ENCODE data around the gene PRKCA.
A peak's percentile ranks its signal among the peaks of the same experiment; 100 is the strongest.

Gene PRKCA

GRCh38 chr17:66840061-66840460, 537.6 kb downstream of the PRKCA start:
- DNase-seq (ENCODE audit: low read depth) = no peak

- DNase-seq (ENCODE audit: low read depth) = no peak
Measured at GRCh38 chr17:66841328-66841727, 538.9 kb downstream of the PRKCA start.

GRCh38 chr17:66841744-66842143, 539.3 kb downstream of the PRKCA start:
- DNase-seq (ENCODE audit: low read depth) = no peak

- no peak for DNase-seq (ENCODE audit: low read depth)
Measured at GRCh38 chr17:66842505-66842904, 540.1 kb downstream of the PRKCA start.

- no peak for DNase-seq (ENCODE audit: low read depth)
Measured at GRCh38 chr17:66842959-66843358, 540.5 kb downstream of the PRKCA start.

- no peak for DNase-seq (ENCODE audit: low read depth)
Measured at GRCh38 chr17:66843627-66844026, 541.2 kb downstream of the PRKCA start.

GRCh38 chr17:66847704-66848103, 545.3 kb downstream of the PRKCA start:
- DNase-seq (ENCODE audit: low read depth) = no peak

- DNase-seq (ENCODE audit: low read depth) = no peak
Measured at GRCh38 chr17:66848496-66848895, 546.1 kb downstream of the PRKCA start.

GRCh38 chr17:66849032-66849655, 546.7 kb downstream of the PRKCA start:
- no peak for DNase-seq (ENCODE audit: low read depth)

- no peak for DNase-seq (ENCODE audit: low read depth)
Measured at GRCh38 chr17:66849851-66850580, 547.6 kb downstream of the PRKCA start.

- DNase-seq (ENCODE audit: low read depth) = no peak
Measured at GRCh38 chr17:66850692-66851091, 548.3 kb downstream of the PRKCA start.

- DNase-seq (ENCODE audit: low read depth) = peak; percentile 12
Measured at GRCh38 chr17:66855204-66855603, 552.8 kb downstream of the PRKCA start.

GRCh38 chr17:66858226-66859083, 556.0 kb downstream of the PRKCA start:
- DNase-seq (ENCODE audit: low read depth) = no peak

GRCh38 chr17:66859353-66859752, 556.9 kb downstream of the PRKCA start:
- no peak for DNase-seq (ENCODE audit: low read depth)

- no peak for DNase-seq (ENCODE audit: low read depth)
Measured at GRCh38 chr17:66860204-66860603, 557.8 kb downstream of the PRKCA start.
